NCI-H526 treated with DMSO at 0.1 percent for 48 hours (cell line): ENCODE results near the gene TSGA10.
"Not testable (repeated sequence)": the region's sequence is repeated elsewhere in the genome, so short reads cannot be mapped to it uniquely, and the experiment has no call there.

Experiments
- DNase-seq: peaks from one replicate; lab custom pipeline; 2025; lab: John Stamatoyannopoulos, UW

Gene TSGA10

DNA sequence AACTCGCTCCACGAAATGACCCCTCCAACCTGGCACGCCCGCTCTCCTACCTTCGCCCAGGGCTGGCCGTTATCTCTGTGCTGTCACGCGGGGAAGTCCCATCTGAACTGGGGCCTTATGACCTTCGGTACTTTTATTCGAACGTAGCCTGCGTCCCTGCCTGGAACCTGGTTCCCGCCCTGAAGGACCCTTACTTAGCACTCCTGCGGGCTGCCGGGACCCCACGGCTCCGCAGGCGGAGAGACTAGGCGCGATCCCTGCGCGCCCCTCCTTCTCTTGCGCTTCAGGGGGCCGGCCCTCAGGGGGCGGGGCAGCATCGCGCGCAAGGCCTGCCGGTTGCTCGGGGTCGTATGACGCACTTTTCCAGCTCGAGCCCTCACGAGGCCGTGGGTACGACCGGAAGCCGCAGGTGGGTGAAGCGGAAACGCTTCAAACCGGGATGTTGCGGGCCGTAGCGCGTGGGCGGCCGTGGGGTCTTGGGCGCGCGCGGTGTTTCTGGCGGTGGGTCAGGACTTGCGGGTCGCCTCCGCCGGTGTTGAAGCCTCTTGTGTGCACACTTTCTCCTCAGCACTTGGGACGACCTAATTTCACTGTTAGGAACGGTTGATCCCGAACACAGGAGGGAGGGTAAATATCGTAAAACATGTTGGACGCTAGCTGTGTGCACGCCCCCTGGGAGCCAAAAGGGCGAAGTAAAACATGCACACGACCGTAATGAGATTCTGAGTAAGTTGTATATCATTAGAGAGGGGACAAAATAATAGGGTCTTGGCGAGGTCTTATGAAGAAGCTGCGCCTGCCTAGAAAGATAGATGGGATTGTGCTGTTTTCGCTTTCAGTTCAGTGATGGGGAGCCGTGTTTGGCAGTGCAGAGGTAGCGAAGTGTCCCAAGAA lies at the start of gene TSGA10, which contains the start of gene LIPT1:
TSS of gene TSGA10 (minus strand) at position 300 of the 894 bp plus-strand sequence. CDS start 45,503 bp downstream, outside the sequence.
TSS of gene LIPT1 (plus strand) at position 325 of the 894 bp plus-strand sequence. CDS start 6,991 bp downstream, outside the sequence.
- peak; percentile 87 for DNase-seq

DNA sequence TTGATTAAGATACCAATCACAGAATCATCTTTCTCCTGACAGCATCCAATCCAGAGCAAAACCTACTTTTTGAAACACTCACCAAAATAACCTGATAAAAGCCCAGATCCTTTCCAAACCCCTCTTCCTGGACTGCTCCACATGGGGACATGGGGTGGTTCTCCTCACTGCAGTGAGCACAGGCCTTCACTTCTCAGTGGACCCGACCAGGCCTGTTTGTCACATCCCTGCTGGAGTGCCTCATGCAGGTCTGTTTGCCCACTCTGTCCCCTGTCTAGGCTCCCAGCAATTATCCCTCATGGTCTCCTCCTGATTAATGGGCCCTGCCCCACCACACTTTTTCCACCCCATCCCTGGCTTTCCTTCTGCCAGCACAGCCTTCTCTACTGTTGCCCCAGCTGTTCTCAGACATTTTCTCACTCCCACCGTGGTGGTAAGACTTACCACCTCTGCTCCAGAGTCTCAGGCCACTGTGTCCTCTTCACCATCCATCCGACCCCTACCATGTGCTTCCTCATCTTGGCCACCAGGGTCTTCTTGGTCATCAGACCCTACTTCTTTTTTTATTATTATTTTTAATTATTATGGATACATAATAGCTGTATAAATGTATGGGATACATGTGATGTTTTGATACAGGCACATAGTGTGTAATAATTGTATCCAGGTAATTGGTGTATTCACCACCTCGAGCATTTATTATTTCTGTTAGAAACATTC lies 47.4 kb upstream of the TSGA10 start:
- DNase-seq = no peak

DNA sequence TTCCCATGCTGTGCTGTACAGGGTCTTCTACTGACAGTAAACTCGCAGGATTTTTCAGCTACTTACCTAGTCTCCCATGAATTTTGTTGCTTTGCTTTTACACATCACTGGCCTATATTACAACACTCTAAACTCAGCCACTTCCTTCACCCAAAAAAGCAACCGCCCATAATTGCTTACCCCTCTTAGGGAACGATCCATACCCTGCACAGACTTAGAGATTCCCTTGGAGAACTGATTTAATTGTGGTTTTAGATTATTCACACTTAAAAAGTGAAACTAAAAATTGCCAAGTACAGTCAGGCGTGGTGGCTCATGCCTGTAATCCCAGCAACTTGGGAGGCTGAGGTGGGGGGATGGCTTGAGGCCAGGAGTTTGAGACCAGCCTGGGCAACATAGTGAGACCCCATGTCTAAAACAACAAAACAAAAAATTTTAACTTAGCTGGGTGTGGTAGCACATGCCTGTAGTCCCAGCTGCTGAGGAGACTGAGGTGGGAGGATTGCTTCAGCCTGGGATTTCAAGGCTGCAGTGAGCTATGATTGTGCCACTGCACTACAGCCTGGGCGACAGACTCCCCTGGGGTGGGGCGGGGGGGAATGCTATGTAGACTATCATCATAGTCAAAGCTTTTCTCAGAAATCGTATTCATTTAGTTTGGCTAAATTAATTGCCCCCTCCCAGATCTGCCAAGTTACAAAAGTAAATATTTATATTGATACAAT lies 45.5 kb upstream of the TSGA10 start:
- DNase-seq = no peak

DNA sequence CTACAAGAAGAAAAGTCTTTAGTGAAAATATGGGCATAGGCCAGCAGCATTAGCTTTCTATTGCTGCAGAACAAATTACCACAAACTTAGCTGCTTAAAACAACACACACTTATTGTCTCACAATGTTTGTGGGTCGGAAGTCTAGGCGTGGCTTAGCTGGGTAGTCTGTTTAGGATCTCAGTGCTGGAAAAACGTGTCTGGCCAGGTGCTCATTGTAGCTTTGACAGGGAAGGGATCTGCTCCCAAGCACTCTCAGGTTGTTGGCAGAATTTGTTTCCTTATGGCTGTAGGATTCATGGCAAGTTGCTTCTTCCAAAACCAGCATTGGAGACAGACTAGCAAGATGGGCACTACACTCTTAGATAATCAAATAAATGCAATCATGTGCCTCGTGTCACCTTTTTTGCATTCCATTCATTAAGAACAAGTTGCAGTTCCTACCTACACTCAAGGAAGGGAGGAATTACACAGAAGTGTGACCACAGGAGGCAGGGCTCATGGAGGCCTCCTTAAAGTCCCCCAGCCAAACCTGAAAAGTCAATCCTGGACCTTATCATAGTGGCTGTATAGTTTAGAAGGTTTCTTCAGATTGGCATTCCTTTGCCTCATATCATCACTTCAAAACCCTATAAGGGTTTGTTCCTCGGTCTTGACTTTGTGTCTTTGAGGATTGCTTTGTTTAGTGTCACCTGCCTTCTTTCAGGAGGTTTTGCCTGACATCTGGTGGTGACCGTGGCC lies 43.5 kb upstream of the TSGA10 start:
- DNase-seq = no peak

GRCh38 chr2:99192364-99192763 lies 37.6 kb upstream of the TSGA10 start:
- not testable (repeated sequence) for DNase-seq

DNA sequence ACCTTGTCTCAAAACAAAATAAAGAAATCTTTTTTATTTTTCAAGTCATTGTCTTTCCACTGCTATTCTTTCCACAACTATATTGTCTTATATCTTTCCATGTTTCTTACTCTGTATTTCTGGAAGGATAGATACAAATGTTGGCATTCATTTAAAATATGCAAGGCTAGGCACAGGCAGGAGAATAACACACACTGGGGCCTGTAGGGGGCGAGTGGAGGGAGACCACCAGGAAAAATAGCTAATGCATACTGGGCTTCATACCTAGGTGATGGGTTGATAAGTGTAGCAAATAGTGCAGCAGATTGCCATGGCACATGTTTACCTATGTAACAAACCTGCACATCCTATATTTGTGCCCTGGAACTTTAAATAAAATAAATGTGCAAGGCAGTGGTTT lies 35.8 kb upstream of the TSGA10 start:
- DNase-seq = no peak

DNA sequence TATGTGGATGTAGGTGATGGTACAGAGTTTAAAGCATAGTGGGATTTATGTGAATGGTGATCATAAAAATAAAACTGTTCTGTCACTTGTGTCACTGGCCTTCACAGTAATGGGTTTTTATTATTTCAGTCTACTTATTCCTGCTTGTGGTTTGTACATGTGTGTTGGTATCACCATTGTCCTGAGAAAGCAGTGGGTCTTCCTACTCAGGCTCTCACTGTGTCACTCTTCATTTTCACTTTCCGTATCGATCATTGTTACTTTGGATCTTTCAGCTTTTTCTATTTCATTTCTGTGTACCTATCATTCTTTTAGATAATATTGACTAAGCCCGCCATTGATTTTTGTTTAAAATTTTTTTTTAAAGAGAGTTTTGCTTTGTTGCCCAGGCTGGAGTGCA lies 33.6 kb upstream of the TSGA10 start:
- DNase-seq = no peak

GRCh38 chr2:99187011-99187410 lies 32.3 kb upstream of the TSGA10 start:
- no peak for DNase-seq

- no peak for DNase-seq
These were observed 30.1 kb upstream of the TSGA10 start for GRCh38 chr2:99184811-99185210.

- no peak for DNase-seq
These were observed 28.3 kb upstream of the TSGA10 start for GRCh38 chr2:99183025-99183424.

- no peak for DNase-seq
These were observed 26.9 kb upstream of the TSGA10 start for GRCh38 chr2:99181624-99182000.

GRCh38 chr2:99180755-99181623 lies 26.2 kb upstream of the TSGA10 start, which contains the start of the genes MITD1 and MRPL30:
Gene MITD1, minus strand, starts transcription at chr2:99181058. Its CDS starts 77 bp downstream, at chr2:99180981.
Gene MRPL30, plus strand, starts transcription at chr2:99181184. Its CDS starts 5,020 bp downstream, at chr2:99186204.
- peak; percentile 93 for DNase-seq

- DNase-seq = no peak
These were observed 16.8 kb upstream of the TSGA10 start for GRCh38 chr2:99171377-99172140.

- DNase-seq = peak; percentile 23
These were observed 14.8 kb upstream of the TSGA10 start for GRCh38 chr2:99169534-99169933.

DNA sequence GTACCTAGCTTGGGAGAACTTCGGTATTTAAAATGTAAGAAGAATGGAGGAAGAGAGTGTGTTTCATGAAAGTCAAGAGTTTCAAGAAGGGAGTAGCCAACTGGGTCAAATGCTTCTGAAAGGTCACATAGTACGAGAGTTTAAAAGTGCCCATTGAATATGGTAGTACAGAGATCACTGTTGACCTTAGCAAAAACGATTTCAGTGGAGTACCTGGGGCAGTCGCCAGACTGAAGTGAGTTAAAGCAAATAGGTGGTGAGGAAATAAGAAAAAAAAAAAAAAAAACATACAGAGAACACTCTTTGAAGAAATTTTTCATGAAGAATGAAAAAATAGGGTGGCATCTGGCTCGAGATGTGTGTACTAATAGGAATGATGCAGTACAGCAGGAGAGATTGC lies 11.5 kb upstream of the TSGA10 start:
- DNase-seq = no peak

DNA sequence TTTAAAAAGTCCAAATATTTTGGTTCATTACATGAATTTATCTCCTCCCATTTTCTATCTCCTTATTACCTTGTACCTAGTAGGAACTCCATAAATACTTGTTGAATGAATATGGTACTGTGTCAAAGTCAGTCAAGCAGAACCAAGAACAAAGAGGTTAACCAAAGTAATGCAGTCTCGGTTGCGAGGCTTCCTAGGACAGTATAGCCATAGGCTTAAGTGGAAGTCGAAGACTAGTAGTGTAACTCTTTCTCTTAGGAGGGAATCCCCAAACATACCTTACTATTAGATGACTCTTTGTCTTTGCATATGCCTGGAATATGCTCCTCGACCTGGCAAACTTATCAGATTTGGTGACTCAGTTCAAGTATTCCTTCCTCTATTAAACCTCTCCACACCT lies 4.9 kb upstream of the TSGA10 start:
- no peak for DNase-seq

- no peak for DNase-seq
These were observed 3.9 kb upstream of the TSGA10 start for GRCh38 chr2:99158599-99158998.

DNA sequence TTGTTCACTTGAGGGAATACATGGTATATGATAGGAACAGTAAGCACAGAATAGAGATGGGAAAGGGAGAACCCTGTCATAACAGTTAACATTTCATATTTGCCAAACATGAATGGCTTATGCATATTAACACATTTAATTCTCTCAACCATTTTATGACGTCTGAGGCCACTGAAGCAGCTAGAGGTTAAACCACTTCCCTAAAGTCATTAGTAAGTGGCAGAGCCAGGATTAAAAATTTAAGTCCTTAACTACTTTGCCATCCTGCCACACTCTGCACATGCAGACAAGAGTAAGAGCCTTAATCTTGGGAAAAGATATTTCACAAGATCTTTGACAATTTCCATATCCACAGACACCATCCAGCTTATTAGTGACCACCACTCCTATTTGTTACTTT lies 2.1 kb upstream of the TSGA10 start:
- DNase-seq = no peak

DNA sequence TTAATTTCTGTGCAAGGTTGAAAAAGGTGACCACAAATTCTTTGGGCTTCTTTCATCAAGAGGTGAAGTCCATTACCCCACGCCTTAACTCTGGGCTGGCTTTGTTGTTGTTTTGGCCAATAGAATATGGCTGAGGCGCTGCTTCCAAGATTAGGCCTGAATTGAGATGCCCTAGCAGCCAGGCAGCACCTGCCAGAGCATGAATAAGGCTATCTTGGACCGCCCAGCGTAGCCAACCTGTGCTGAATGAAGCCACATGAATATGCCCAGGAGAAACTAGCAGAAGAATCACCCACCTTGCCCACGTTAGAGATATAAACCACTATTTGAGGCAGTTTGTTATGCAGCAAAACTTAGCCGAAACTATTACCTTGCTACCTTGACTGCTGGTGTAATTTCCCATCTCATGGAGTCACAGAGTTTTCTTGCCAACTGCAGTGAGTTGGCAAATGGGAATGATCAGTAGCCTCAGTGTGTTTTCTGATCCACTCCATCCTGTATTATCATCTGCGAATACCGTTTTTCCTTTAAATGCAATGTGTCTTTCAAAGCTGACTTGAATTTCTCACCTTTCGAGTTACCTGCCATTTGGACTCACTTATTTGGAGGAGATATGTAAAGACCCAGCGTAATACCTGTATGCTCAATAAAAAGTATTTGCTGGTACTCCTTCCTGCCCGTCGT lies 679 bp downstream of the TSGA10 start:
- no peak for DNase-seq
